K562 (cell line): ENCODE measurements around the gene PTBP3. TPM values are rescaled to one million over a fixed set of nuclear protein-coding genes. Genes with fewer than 3 reads are reported as not detected.

Source experiments
- ATAC-seq: fragments of 200-7000 bp; cut with Tn5 transposase; 3 replicates; pipeline ENCODE4 v1.9.1; 2020; ENCODE audit warnings: moderate library complexity
- BruUV-seq: library from RNA; stranded (reverse); fragments of 400-500 nt; replicated peaks from 2 replicates; lab custom pipeline; 2021; lab: Mats Ljungman, UMichigan
- CTCF ChIA-PET: fragments of 300-600 bp; formaldehyde crosslinking; extraction: SDS; loops from one replicate; lab custom pipeline; 2021; ENCODE audit warnings: low intra/inter-chr PET ratio; lab: Yijun Ruan, JAX
- POLR2A ChIA-PET: fragments of 300-600, 350-650 bp; sonication (Branson Sonifier 250); formaldehyde crosslinking; extraction: SDS; loops from one replicate; lab custom pipeline; 2021; ENCODE audit warnings: antibody characterized with exemption, inconsistent platforms; lab: Yijun Ruan, JAX
- DNase-seq, 4 experiments: peaks; one replicate each; pipeline versions ENCODE4 v3.0.0 to v3.0.0-alpha.2; 2011 to 2018; ENCODE audit warnings: low spot score in 3 of 4, mixed read lengths in 3 of 4; ENCODE audit errors: extremely low read depth in 1 of 4
- FAIRE-seq: peaks from 2 replicates; lab custom pipeline; 2011; peaks lifted over from hg19 to GRCh38; lab: Jason Lieb, UNC
- H2AFZ ChIP-seq: 2 replicates; pipeline ENCODE4 v1.6.0; 2011; ENCODE audit warnings: low read depth, low read length, control low read depth, inconsistent platforms
- H3K27ac ChIP-seq: fragments of 200-600 bp; 3 replicates; pipeline ENCODE4 v1.8.0; 2011; ENCODE audit warnings: low read depth, mild to moderate bottlenecking, control low read depth, inconsistent platforms, low read length, moderate library complexity, mixed read lengths; ENCODE audit errors: extremely low read depth
- H3K27me3 ChIP-seq, 2 experiments: fragments of 300-600 bp in 1 of 2; 2 replicates in 1 of 2; 3 replicates in 1 of 2; pipeline versions ENCODE4 v1.6.0 to v1.8.0; 2011; ENCODE audit warnings: inconsistent platforms in 2 of 2, low read length in 2 of 2, mild to moderate bottlenecking in 1 of 2, mixed read lengths in 1 of 2, moderate library complexity in 1 of 2; ENCODE audit not compliant: control insufficient read depth in 2 of 2, insufficient read depth in 2 of 2
- H3K36me3 ChIP-seq: fragments of 300-600 bp; 3 replicates; pipeline ENCODE4 v1.8.0; 2011; ENCODE audit warnings: mild to moderate bottlenecking, low read length, inconsistent platforms; ENCODE audit not compliant: control insufficient read depth, insufficient read depth
- H3K4me1 ChIP-seq, 2 experiments: fragments of 200-600 bp in 1 of 2; replicated peaks in 1 of 2; 2 replicates in 1 of 2; 3 replicates in 1 of 2; pipeline versions ENCODE4 v1.5.1 to v1.8.0; 2011; ENCODE audit warnings: inconsistent platforms in 2 of 2, low read length in 2 of 2, mild to moderate bottlenecking in 1 of 2, mixed read lengths in 1 of 2, moderate library complexity in 1 of 2; ENCODE audit not compliant: control insufficient read depth in 2 of 2, insufficient read depth in 2 of 2
- H3K4me2 ChIP-seq: 2 replicates; pipeline ENCODE4 v1.6.1; 2011; ENCODE audit warnings: low read length, control low read depth, inconsistent platforms, mixed read lengths; ENCODE audit not compliant: insufficient read depth
- H3K4me3 ChIP-seq: fragments of 200-600 bp; sonication (generic), shearing (Covaris generic); 2 replicates; pipeline ENCODE4 v1.5.1; 2016; ENCODE audit warnings: control low read depth, inconsistent platforms
- H3K79me2 ChIP-seq: fragments of 200-600 bp; 3 replicates; pipeline ENCODE4 v1.8.0; 2011; ENCODE audit warnings: low read length, inconsistent platforms; ENCODE audit not compliant: control insufficient read depth, insufficient read depth
- H3K9ac ChIP-seq, 2 experiments: 2 replicates each; pipeline versions ENCODE4 v1.6.0 to v1.6.1; 2011; ENCODE audit warnings: low read depth in 2 of 2, low read length in 2 of 2, control low read depth in 1 of 2, inconsistent platforms in 1 of 2, mild to moderate bottlenecking in 1 of 2, mixed read lengths in 1 of 2; ENCODE audit not compliant: insufficient read depth in 1 of 2
- H3K9me1 ChIP-seq: one replicate; pipeline ENCODE4 v1.6.0; 2011; ENCODE audit warnings: inconsistent platforms, mild to moderate bottlenecking, low read length, moderate library complexity; ENCODE audit not compliant: control insufficient read depth, insufficient read depth
- H3K9me3 ChIP-seq: replicated peaks from 2 replicates; pipeline ENCODE4 v1.5.1; 2011; ENCODE audit warnings: low read depth, low read length, inconsistent platforms; ENCODE audit not compliant: control insufficient read depth, insufficient read depth
- H4K20me1 ChIP-seq: replicated peaks from 2 replicates; pipeline ENCODE4 v1.6.1; 2011; ENCODE audit warnings: low read length, inconsistent platforms, mixed read lengths; ENCODE audit not compliant: control insufficient read depth, insufficient read depth
- BMI1 ChIP-seq: fragments of 150-350 bp; IDR thresholded peaks from 2 replicates; pipeline ENCODE4 v1.6.1; 2014; ENCODE audit warnings: low read length
- DLX4 ChIP-seq: fragments of 250-450 bp; sonication (Bioruptor Pico); IDR thresholded peaks from 2 replicates; pipeline ENCODE4 v1.6.1; 2021; ENCODE audit warnings: mild to moderate bottlenecking
- FOXA3 ChIP-seq, 2 experiments: fragments of 450-650 bp in 1 of 2; sonication (generic) in 1 of 2; formaldehyde crosslinking; IDR thresholded peaks in 1 of 2; conservative IDR thresholded peaks in 1 of 2; 2 replicates each; pipeline versions ENCODE4 v1.4.0 to v1.8.0; 2020 to 2022; ENCODE audit warnings: mild to moderate bottlenecking in 2 of 2, missing genetic modification reagents in 1 of 2
- GABPA ChIP-seq: fragments of 200-800 bp; sonication (Bioruptor generic); conservative IDR thresholded peaks from 2 replicates; pipeline ENCODE4 v1.6.1; 2016; ENCODE audit warnings: low read depth, missing genetic modification characterization, missing compliant biosample characterization
- HMBOX1 ChIP-seq: sonication (generic); IDR thresholded peaks from 2 replicates; pipeline ENCODE4 v1.6.1; 2016
- MAZ ChIP-seq, 2 experiments: fragments of 450-650 bp in 1 of 2; sonication (generic) in 1 of 2; formaldehyde crosslinking; IDR thresholded peaks in 1 of 2; conservative IDR thresholded peaks in 1 of 2; 2 replicates each; pipeline versions ENCODE4 v1.4.0 to v1.5.0; 2020; ENCODE audit warnings: mild to moderate bottlenecking in 1 of 2, missing genetic modification reagents in 1 of 2
- MECOM ChIP-seq: fragments of 250-450 bp; sonication (Bioruptor Pico); IDR thresholded peaks from 2 replicates; pipeline ENCODE4 v1.8.0; 2022; ENCODE audit warnings: inconsistent platforms
- MEIS2 ChIP-seq: fragments of 450-650 bp; IDR thresholded peaks from 2 replicates; pipeline ENCODE4 v1.6.1; 2014; ENCODE audit warnings: mild to moderate bottlenecking; ENCODE audit not compliant: partially characterized antibody
- NR2C1 ChIP-seq, 2 experiments: fragments of 450-650 bp; IDR thresholded peaks; 2 replicates each; pipeline ENCODE4 v1.6.1; 2017; ENCODE audit warnings: mild to moderate bottlenecking in 2 of 2, antibody characterized with exemption in 1 of 2, inconsistent platforms in 1 of 2, missing compliant biosample characterization in 1 of 2, missing genetic modification characterization in 1 of 2
- SMAD4 ChIP-seq: fragments of 250-450 bp; sonication (Bioruptor Pico); conservative IDR thresholded peaks from 2 replicates; pipeline ENCODE4 v1.8.0; 2021; ENCODE audit warnings: inconsistent platforms, mild to moderate bottlenecking, moderate library complexity
- SRF ChIP-seq, 2 experiments: fragments of 250-450, 450-650 bp in 1 of 2; sonication (Bioruptor Pico) in 1 of 2; sonication (generic) in 1 of 2; formaldehyde crosslinking; IDR thresholded peaks; 2 replicates each; pipeline versions ENCODE4 v1.5.0 to v1.5.1; 2020 to 2022; ENCODE audit warnings: mild to moderate bottlenecking in 1 of 2, missing genetic modification reagents in 1 of 2
- THRA ChIP-seq: fragments of 450-650 bp; IDR thresholded peaks from 2 replicates; pipeline ENCODE4 v1.6.1; 2017; ENCODE audit warnings: mild to moderate bottlenecking, moderate library complexity
- THRB ChIP-seq: fragments of 450-650 bp; formaldehyde crosslinking; conservative IDR thresholded peaks from 2 replicates; pipeline ENCODE4 v1.4.0; 2022; ENCODE audit warnings: mild to moderate bottlenecking, missing genetic modification characterization
- ZC3H8 ChIP-seq: fragments of 450-650 bp; IDR thresholded peaks from 2 replicates; pipeline ENCODE4 v1.6.1; 2017
- ZNF184 ChIP-seq: sonication (generic); formaldehyde crosslinking; IDR thresholded peaks from 2 replicates; pipeline ENCODE4 v1.5.0; 2020; ENCODE audit warnings: missing genetic modification reagents
- ZNF699 ChIP-seq: fragments of 250-450 bp; sonication (Bioruptor Pico); IDR thresholded peaks from 2 replicates; pipeline ENCODE4 v1.8.0; 2021; ENCODE audit warnings: mild to moderate bottlenecking, moderate library complexity; ENCODE audit not compliant: insufficient replicate concordance
- WGBS: fragments of 100-300 bp; shearing (Covaris generic); methylation state at CpG from one replicate; pipeline ENCODE4 v1.1.6; 2016; ENCODE audit warnings: low coverage, mixed read lengths; ENCODE audit not compliant: insufficient coverage; ENCODE audit errors: missing lambda C conversion rate; 5-methylcytosine and 5-hydroxymethylcytosine counted together
- in situ Hi-C: fragments of 300-500 bp; cut with MboI; formaldehyde crosslinking; loops from 4 replicates; pipeline ENCODE4 v1.15.0; 2018; ENCODE audit warnings: inconsistent platforms, mixed read lengths
- intact Hi-C: fragments of 100-400 bp; cut with micrococcal nuclease; formaldehyde crosslinking; loops from 2 replicates; pipeline ENCODE4 v1.14.2; 2022
- polyA plus RNA-seq, 8 experiments: library from polyadenylated mRNA; depleted of rRNA in 4 of 8; stranded (reverse) in 5 of 8; unstranded in 3 of 8; fragments of >200 nt; fragmentation: Nextera tagmentation in 2 of 8; fragmentation: Illumina TruSeq in 1 of 8; extraction: Ambion mirVana in 2 of 8; extraction: Trizol in 1 of 8; gene quantifications; 2 replicates each; pipeline versions ENCODE4 v1.2.1 to v1.2.3, GENCODE V29; 2011 to 2014; ENCODE audit warnings: inconsistent platforms in 1 of 8, missing spikeins in 1 of 8
- total RNA-seq, 7 experiments: library from RNA; depleted of rRNA in 6 of 7; stranded (reverse); fragments of >200 nt in 6 of 7; fragmentation: Illumina TruSeq in 2 of 7; extraction: Trizol in 2 of 7; gene quantifications; 2 replicates each; pipeline versions ENCODE4 v1.2.1 to v1.2.3, GENCODE V29; 2011 to 2021; ENCODE audit warnings: low replicate concordance in 1 of 7

The PTBP3 gene
- total and polyA plus RNA-seq, 9 of the 15 experiments (the other 6 are each of a cell fraction or from before 2014, with no cell fraction given), result 22.4 to 132 (median 68.0) TPM

GRCh38 chr9:112179816-112180215 is 153.6 kb downstream of the PTBP3 start (continued):
- TF ChIP-seq ZNF184 (no peak), ZNF699 (no peak), THRA (no peak)

- H3K27ac ChIP-seq, result peak overlapping the region; percentile 13; the same call in 2 of the 3 replicates
- H3K4me3 ChIP-seq, result no peak overlapping the region
- H3K9ac ChIP-seq, result peak overlapping the region; percentile 4 to 15; a peak in 1 of 4 replicates
- no peak for DNase-seq
- no peaks in the 10 kb centered on the region for H3K9me1 ChIP-seq
- H3K36me3 ChIP-seq, result peaks cover 26% of the 10 kb centered on the region
- CTCF ChIA-PET, result no interaction called here
- peaks cover 41% of the 10 kb centered on the region for H3K79me2 ChIP-seq
- no peaks in the 10 kb centered on the region for H3K9me3 ChIP-seq
- peaks cover 62 to 73% of the 10 kb centered on the region in 2 experiments for H3K4me1 ChIP-seq
- ATAC-seq, result no peak
- no peaks in the 10 kb centered on the region for H4K20me1 ChIP-seq
- no TSS peak for BruUV-seq
- no peak for FAIRE-seq
- H2AFZ ChIP-seq, result 0 out of 2 replicates have a peak overlapping the region, but pooled peaks have one; percentile 19
- POLR2A ChIA-PET, result interaction anchor here (0.6 to 5.3 kb wide), 9 partner anchors 12 to 460 kb away, joined by 3 to 34 read pairs (median 3); partner anchors contain the start of gene PTBP3
- no peak overlapping the region for H3K4me2 ChIP-seq
- no peaks in the 10 kb centered on the region for H3K27me3 ChIP-seq
- in situ Hi-C loops (no loop called here), intact Hi-C loops (no loop called here)
- 53% methylated on average over 5 of the region's 5 CpGs for WGBS
- TF ChIP-seq DLX4 (no peak), FOXA3 (CRISPR knock-in tag; conservative IDR thresholded peaks at IDR 0.05 in 1 of 2, IDR thresholded peaks at IDR 0.05 in 1 of 2) (peak; percentile 42 to 75; a peak in 3 of 4 replicates), HMBOX1 (peak; percentile 22; the same call in 1 of the 2 replicates), BMI1 (no peak), GABPA (tag) (0 out of 2 replicates have a peak, but pooled peaks have one; percentile 12), SMAD4 (peak; percentile 81), NR2C1 (IDR thresholded peaks at IDR 0.05) (no peak), NR2C1 (tag; IDR thresholded peaks at IDR 0.05) (no peak), MAZ (CRISPR knock-in tag; conservative IDR thresholded peaks at IDR 0.05 in 1 of 2, IDR thresholded peaks at IDR 0.05 in 1 of 2) (0 out of 4 replicates have a peak, but pooled peaks of 1 of the 2 experiments have one; percentile 10), THRB (peak; percentile 62; the same call in 1 of the 2 replicates), ZC3H8 (no peak), SRF (CRISPR knock-in tag; IDR thresholded peaks at IDR 0.05) (peak; percentile 46 to 84; a peak in 3 of 4 replicates), MEIS2 (peak; percentile 72), MECOM (CRISPR knock-in tag) (peak; percentile 65; the same call in 1 of the 2 replicates)
Measured at GRCh38 chr9:112176524-112176923, 156.9 kb downstream of the PTBP3 start.
